ENCODE results near the gene CRADD. TPM values are rescaled to one million over a fixed set of nuclear protein-coding genes. Genes with fewer than 3 reads are reported as not detected.

The CRADD gene
- total RNA-seq, 1 donor = 12.9 TPM

GRCh38 chr12:93808169-93808899 lies 131.2 kb downstream of the CRADD start:
- DNase-seq (ENCODE audit: low read depth) = no peak
- H3K4me3 ChIP-seq (ENCODE audit: low read depth, low read length) = no peak overlapping the region
- no peak for TF ChIP-seq CTCF (IDR thresholded peaks at IDR 0.05; ENCODE audit: insufficient read depth, low read length)

GRCh38 chr12:93812626-93813025 lies 135.5 kb downstream of the CRADD start:
- peak; percentile 84 for DNase-seq (ENCODE audit: low read depth)
- no peak for TF ChIP-seq CTCF (IDR thresholded peaks at IDR 0.05; ENCODE audit: insufficient read depth, low read length)
- H3K4me3 ChIP-seq (ENCODE audit: low read depth, low read length) = no peak overlapping the region

GRCh38 chr12:93813186-93813585 lies 136.0 kb downstream of the CRADD start:
- TF ChIP-seq CTCF (IDR thresholded peaks at IDR 0.05; ENCODE audit: insufficient read depth, low read length) = no peak
- peak; percentile 97 for DNase-seq (ENCODE audit: low read depth)
- no peak overlapping the region for H3K4me3 ChIP-seq (ENCODE audit: low read depth, low read length)

- peak; percentile 19 for TF ChIP-seq CTCF (IDR thresholded peaks at IDR 0.05; ENCODE audit: insufficient read depth, low read length)
- DNase-seq (ENCODE audit: low read depth) = peak; percentile 94
- H3K4me3 ChIP-seq (ENCODE audit: low read depth, low read length) = no peak overlapping the region
These were observed 137.0 kb downstream of the CRADD start for GRCh38 chr12:93813972-93814821.

- no peak overlapping the region for H3K4me3 ChIP-seq (ENCODE audit: low read depth, low read length)
- TF ChIP-seq CTCF (IDR thresholded peaks at IDR 0.05; ENCODE audit: insufficient read depth, low read length) = no peak
- DNase-seq (ENCODE audit: low read depth) = no peak
These were observed 141.4 kb downstream of the CRADD start for GRCh38 chr12:93818488-93819049.

- no peak for TF ChIP-seq CTCF (IDR thresholded peaks at IDR 0.05; ENCODE audit: insufficient read depth, low read length)
- peak; percentile 92 for DNase-seq (ENCODE audit: low read depth)
- H3K4me3 ChIP-seq (ENCODE audit: low read depth, low read length) = no peak overlapping the region
These were observed 141.9 kb downstream of the CRADD start for GRCh38 chr12:93819050-93819491.

Measured in fibroblast of the aortic adventitia (primary cell).